ENCODE measurements around the gene ATP8A1. TPM values are rescaled to one million over a fixed set of nuclear protein-coding genes. Genes with fewer than 3 reads are reported as not detected.

The ATP8A1 gene
- total RNA-seq, 6 donors from 2014 or later = 39.5 to 264 (median 144) TPM

GRCh38 chr4:42498040-42498439 is 158.9 kb downstream of the ATP8A1 start:
- no peak overlapping the region for H3K27ac ChIP-seq
- no peak for DNase-seq
- TF ChIP-seq CTCF (IDR thresholded peaks at IDR 0.05) = no peak
- TF ChIP-seq POLR2A (IDR thresholded peaks at IDR 0.05) = no peak
- TF ChIP-seq EP300 (IDR thresholded peaks at IDR 0.05) = no peak
- TF ChIP-seq POLR2AphosphoS5 (IDR thresholded peaks at IDR 0.05) = no peak
- peaks cover 0 to 6% (median 3%) of the 10 kb centered on the region in 4 donors for H3K36me3 ChIP-seq
- H3K4me3 ChIP-seq = no peak overlapping the region
- no peaks in the 10 kb centered on the region for H3K27me3 ChIP-seq
- H3K4me1 ChIP-seq = peaks cover 0 to 7% (median 2%) of the 10 kb centered on the region in 4 donors
- ATAC-seq (ENCODE audit: low FRiP score in 2 of 2) = no peak
- 69 to 74% methylated on average over 2 of the region's 2 CpGs for WGBS, 2 donors
- H3K9me3 ChIP-seq = no peaks in the 10 kb centered on the region

GRCh38 chr4:42497142-42497910 is 159.6 kb downstream of the ATP8A1 start:
- TF ChIP-seq POLR2AphosphoS5 (IDR thresholded peaks at IDR 0.05) (no peak), CTCF (IDR thresholded peaks at IDR 0.05) (no peak)
- DNase-seq (no peak), ATAC-seq (ENCODE audit: low FRiP score in 2 of 2) (no peak)
- WGBS, 2 donors = 86 to 88% methylated on average over 8 of the region's 8 CpGs
- no peak overlapping the region for H3K27ac ChIP-seq
- no peaks in the 10 kb centered on the region for H3K9me3 ChIP-seq
- peaks cover 0 to 3% (median under 1%) of the 10 kb centered on the region in 4 donors for H3K4me1 ChIP-seq
- no peaks in the 10 kb centered on the region for H3K27me3 ChIP-seq
- no peak overlapping the region for H3K4me3 ChIP-seq
- peaks cover 0 to 6% (median 3%) of the 10 kb centered on the region in 4 donors for H3K36me3 ChIP-seq

- H3K36me3 ChIP-seq = no peaks in the 10 kb centered on the region
- 83 to 84% methylated on average over 7 of the region's 7 CpGs for WGBS, 2 donors
- no peak overlapping the region for H3K27ac ChIP-seq
- no peak overlapping the region for H3K4me3 ChIP-seq
- TF ChIP-seq CTCF (IDR thresholded peaks at IDR 0.05) = no peak
- TF ChIP-seq POLR2AphosphoS5 (IDR thresholded peaks at IDR 0.05) = no peak
- TF ChIP-seq EP300 (IDR thresholded peaks at IDR 0.05) = no peak
- TF ChIP-seq POLR2A (IDR thresholded peaks at IDR 0.05) = no peak
- H3K9me3 ChIP-seq = no peaks in the 10 kb centered on the region
- DNase-seq = no peak
- ATAC-seq (ENCODE audit: low FRiP score in 2 of 2) = no peak
- H3K4me1 ChIP-seq = no peaks in the 10 kb centered on the region
- H3K27me3 ChIP-seq = no peaks in the 10 kb centered on the region
These were observed 163.9 kb downstream of the ATP8A1 start for GRCh38 chr4:42492962-42493361.

- 89 to 95% methylated on average over 3 of the region's 3 CpGs for WGBS, 2 donors
These were observed 166.9 kb downstream of the ATP8A1 start for GRCh38 chr4:42490015-42490414.

More at GRCh38 chr4:42490015-42490414, 166.9 kb downstream of the ATP8A1 start:
- H3K27ac ChIP-seq = no peak overlapping the region
- TF ChIP-seq EP300 (IDR thresholded peaks at IDR 0.05) = no peak
- TF ChIP-seq POLR2A (IDR thresholded peaks at IDR 0.05) = no peak
- no peak for TF ChIP-seq CTCF (IDR thresholded peaks at IDR 0.05)
- no peak for TF ChIP-seq POLR2AphosphoS5 (IDR thresholded peaks at IDR 0.05)
- H3K4me1 ChIP-seq = no peaks in the 10 kb centered on the region
- no peak for DNase-seq
- H3K36me3 ChIP-seq = no peaks in the 10 kb centered on the region
- no peak overlapping the region for H3K4me3 ChIP-seq
- H3K27me3 ChIP-seq = no peaks in the 10 kb centered on the region
- no peaks in the 10 kb centered on the region for H3K9me3 ChIP-seq
- no peak for ATAC-seq (ENCODE audit: low FRiP score in 2 of 2)

Measured in upper lobe of left lung (tissue), 6 donors.